K562 (cell line): ENCODE measurements around the gene ITPKB. TPM values are rescaled to one million over a fixed set of nuclear protein-coding genes. Genes with fewer than 3 reads are reported as not detected.

Source experiments
- ATAC-seq: fragments of 200-7000 bp; cut with Tn5 transposase; 3 replicates; pipeline ENCODE4 v1.9.1; 2020; ENCODE audit warnings: moderate library complexity
- BruUV-seq: library from RNA; stranded (reverse); fragments of 400-500 nt; replicated peaks from 2 replicates; lab custom pipeline; 2021; lab: Mats Ljungman, UMichigan
- CTCF ChIA-PET: fragments of 300-600 bp; formaldehyde crosslinking; extraction: SDS; loops from one replicate; lab custom pipeline; 2021; ENCODE audit warnings: low intra/inter-chr PET ratio; lab: Yijun Ruan, JAX
- POLR2A ChIA-PET: fragments of 300-600, 350-650 bp; sonication (Branson Sonifier 250); formaldehyde crosslinking; extraction: SDS; loops from one replicate; lab custom pipeline; 2021; ENCODE audit warnings: antibody characterized with exemption, inconsistent platforms; lab: Yijun Ruan, JAX
- DNase-seq, 4 experiments: peaks; one replicate each; pipeline versions ENCODE4 v3.0.0 to v3.0.0-alpha.2; 2011 to 2018; ENCODE audit warnings: low spot score in 3 of 4, mixed read lengths in 3 of 4; ENCODE audit errors: extremely low read depth in 1 of 4
- FAIRE-seq: peaks from 2 replicates; lab custom pipeline; 2011; peaks lifted over from hg19 to GRCh38; lab: Jason Lieb, UNC
- H2AFZ ChIP-seq: 2 replicates; pipeline ENCODE4 v1.6.0; 2011; ENCODE audit warnings: low read depth, low read length, control low read depth, inconsistent platforms
- H3K27ac ChIP-seq: fragments of 200-600 bp; 3 replicates; pipeline ENCODE4 v1.8.0; 2011; ENCODE audit warnings: low read depth, mild to moderate bottlenecking, control low read depth, inconsistent platforms, low read length, moderate library complexity, mixed read lengths; ENCODE audit errors: extremely low read depth
- H3K27me3 ChIP-seq, 2 experiments: fragments of 300-600 bp in 1 of 2; 2 replicates in 1 of 2; 3 replicates in 1 of 2; pipeline versions ENCODE4 v1.6.0 to v1.8.0; 2011; ENCODE audit warnings: inconsistent platforms in 2 of 2, low read length in 2 of 2, mild to moderate bottlenecking in 1 of 2, mixed read lengths in 1 of 2, moderate library complexity in 1 of 2; ENCODE audit not compliant: control insufficient read depth in 2 of 2, insufficient read depth in 2 of 2
- H3K36me3 ChIP-seq: fragments of 300-600 bp; 3 replicates; pipeline ENCODE4 v1.8.0; 2011; ENCODE audit warnings: mild to moderate bottlenecking, low read length, inconsistent platforms; ENCODE audit not compliant: control insufficient read depth, insufficient read depth
- H3K4me1 ChIP-seq, 2 experiments: fragments of 200-600 bp in 1 of 2; replicated peaks in 1 of 2; 2 replicates in 1 of 2; 3 replicates in 1 of 2; pipeline versions ENCODE4 v1.5.1 to v1.8.0; 2011; ENCODE audit warnings: inconsistent platforms in 2 of 2, low read length in 2 of 2, mild to moderate bottlenecking in 1 of 2, mixed read lengths in 1 of 2, moderate library complexity in 1 of 2; ENCODE audit not compliant: control insufficient read depth in 2 of 2, insufficient read depth in 2 of 2
- H3K4me2 ChIP-seq: 2 replicates; pipeline ENCODE4 v1.6.1; 2011; ENCODE audit warnings: low read length, control low read depth, inconsistent platforms, mixed read lengths; ENCODE audit not compliant: insufficient read depth
- H3K4me3 ChIP-seq: fragments of 200-600 bp; sonication (generic), shearing (Covaris generic); 2 replicates; pipeline ENCODE4 v1.5.1; 2016; ENCODE audit warnings: control low read depth, inconsistent platforms
- H3K79me2 ChIP-seq: fragments of 200-600 bp; 3 replicates; pipeline ENCODE4 v1.8.0; 2011; ENCODE audit warnings: low read length, inconsistent platforms; ENCODE audit not compliant: control insufficient read depth, insufficient read depth
- H3K9ac ChIP-seq, 2 experiments: 2 replicates each; pipeline versions ENCODE4 v1.6.0 to v1.6.1; 2011; ENCODE audit warnings: low read depth in 2 of 2, low read length in 2 of 2, control low read depth in 1 of 2, inconsistent platforms in 1 of 2, mild to moderate bottlenecking in 1 of 2, mixed read lengths in 1 of 2; ENCODE audit not compliant: insufficient read depth in 1 of 2
- H3K9me1 ChIP-seq: one replicate; pipeline ENCODE4 v1.6.0; 2011; ENCODE audit warnings: inconsistent platforms, mild to moderate bottlenecking, low read length, moderate library complexity; ENCODE audit not compliant: control insufficient read depth, insufficient read depth
- H3K9me3 ChIP-seq: replicated peaks from 2 replicates; pipeline ENCODE4 v1.5.1; 2011; ENCODE audit warnings: low read depth, low read length, inconsistent platforms; ENCODE audit not compliant: control insufficient read depth, insufficient read depth
- H4K20me1 ChIP-seq: replicated peaks from 2 replicates; pipeline ENCODE4 v1.6.1; 2011; ENCODE audit warnings: low read length, inconsistent platforms, mixed read lengths; ENCODE audit not compliant: control insufficient read depth, insufficient read depth
- ETV6 ChIP-seq, 3 experiments: fragments of 150-350 bp in 1 of 3; sonication (generic) in 1 of 3; formaldehyde crosslinking in 1 of 3; IDR thresholded peaks; 2 replicates each; pipeline versions ENCODE4 v1.6.1 to v1.8.0; 2014 to 2022; ENCODE audit warnings: borderline replicate concordance in 2 of 3, low read depth in 2 of 3, antibody characterized with exemption in 1 of 3, low read length in 1 of 3, mild to moderate bottlenecking in 1 of 3, missing genetic modification reagents in 1 of 3
- GTF2B ChIP-seq: IDR thresholded peaks from 2 replicates; pipeline ENCODE4 v1.6.1; 2011; ENCODE audit not compliant: insufficient read length; ENCODE audit errors: extremely low read depth
- ILK ChIP-seq: fragments of 450-650 bp; IDR thresholded peaks from 2 replicates; pipeline ENCODE4 v1.6.1; 2016; ENCODE audit warnings: missing genetic modification characterization, low read depth, mild to moderate bottlenecking, missing compliant biosample characterization, moderate library complexity, borderline replicate concordance
- KDM1A ChIP-seq, 2 experiments: fragments of 450-650 bp; IDR thresholded peaks; 2 replicates each; pipeline ENCODE4 v1.6.1; 2016; ENCODE audit warnings: mild to moderate bottlenecking in 2 of 2
- MYNN ChIP-seq, 2 experiments: sonication (generic); formaldehyde crosslinking in 1 of 2; IDR thresholded peaks; 2 replicates each; pipeline versions ENCODE4 v1.5.0 to v1.6.1; 2016 to 2020; ENCODE audit warnings: antibody characterized with exemption in 1 of 2, missing genetic modification reagents in 1 of 2
- NFATC3 ChIP-seq: fragments of 450-650 bp; IDR thresholded peaks from 2 replicates; pipeline ENCODE4 v1.6.1; 2017; ENCODE audit warnings: mild to moderate bottlenecking
- RBM22 ChIP-seq: fragments of 200-400 bp; formaldehyde crosslinking; IDR thresholded peaks from 2 replicates; pipeline ENCODE4 v1.6.1; 2018; ENCODE audit warnings: low read length, low read depth; ENCODE audit not compliant: poor library complexity, severe bottlenecking
- SMC3 ChIP-seq: conservative IDR thresholded peaks from 2 replicates; pipeline ENCODE4 v1.6.1; 2011; ENCODE audit warnings: low read depth, low read length, improper control_type of control experiment; ENCODE audit not compliant: insufficient read depth
- STAT5A ChIP-seq: IDR thresholded peaks from 2 replicates; pipeline ENCODE4 v1.6.1; 2012; ENCODE audit warnings: low read length, inconsistent platforms, borderline replicate concordance
- TEAD4 ChIP-seq, 2 experiments: sonication (generic) in 1 of 2; formaldehyde crosslinking in 1 of 2; IDR thresholded peaks; 2 replicates each; pipeline versions ENCODE4 v1.6.1 to v1.8.0; 2012 to 2022; ENCODE audit warnings: borderline replicate concordance in 1 of 2, inconsistent platforms in 1 of 2, low read length in 1 of 2, mild to moderate bottlenecking in 1 of 2, missing genetic modification reagents in 1 of 2
- VEZF1 ChIP-seq: fragments of 200-800 bp; sonication (Bioruptor generic); IDR thresholded peaks from 2 replicates; pipeline ENCODE4 v1.6.1; 2017; ENCODE audit warnings: missing genetic modification characterization, missing compliant biosample characterization
- YY1 ChIP-seq, 3 experiments: IDR thresholded peaks; 2 replicates each; pipeline ENCODE4 v1.6.1; 2011; ENCODE audit warnings: low read length in 2 of 3, mild to moderate bottlenecking in 2 of 3, moderate library complexity in 2 of 3, borderline replicate concordance in 1 of 3, control low read depth in 1 of 3, low read depth in 1 of 3; ENCODE audit not compliant: insufficient read depth in 3 of 3, insufficient replicate concordance in 2 of 3, control insufficient read depth in 1 of 3, insufficient read length in 1 of 3; ENCODE audit errors: extremely low read depth in 1 of 3
- ZNF197 ChIP-seq: fragments of 200-800 bp; sonication (Bioruptor generic); IDR thresholded peaks from 2 replicates; pipeline ENCODE4 v1.6.1; 2016; ENCODE audit warnings: low read depth, missing genetic modification characterization, missing compliant biosample characterization
- WGBS: fragments of 100-300 bp; shearing (Covaris generic); methylation state at CpG from one replicate; pipeline ENCODE4 v1.1.6; 2016; ENCODE audit warnings: low coverage, mixed read lengths; ENCODE audit not compliant: insufficient coverage; ENCODE audit errors: missing lambda C conversion rate; 5-methylcytosine and 5-hydroxymethylcytosine counted together
- in situ Hi-C: fragments of 300-500 bp; cut with MboI; formaldehyde crosslinking; loops from 4 replicates; pipeline ENCODE4 v1.15.0; 2018; ENCODE audit warnings: inconsistent platforms, mixed read lengths
- intact Hi-C: fragments of 100-400 bp; cut with micrococcal nuclease; formaldehyde crosslinking; loops from 2 replicates; pipeline ENCODE4 v1.14.2; 2022
- polyA plus RNA-seq, 8 experiments: library from polyadenylated mRNA; depleted of rRNA in 4 of 8; stranded (reverse) in 5 of 8; unstranded in 3 of 8; fragments of >200 nt; fragmentation: Nextera tagmentation in 2 of 8; fragmentation: Illumina TruSeq in 1 of 8; extraction: Ambion mirVana in 2 of 8; extraction: Trizol in 1 of 8; gene quantifications; 2 replicates each; pipeline versions ENCODE4 v1.2.1 to v1.2.3, GENCODE V29; 2011 to 2014; ENCODE audit warnings: inconsistent platforms in 1 of 8, missing spikeins in 1 of 8
- total RNA-seq, 7 experiments: library from RNA; depleted of rRNA in 6 of 7; stranded (reverse); fragments of >200 nt in 6 of 7; fragmentation: Illumina TruSeq in 2 of 7; extraction: Trizol in 2 of 7; gene quantifications; 2 replicates each; pipeline versions ENCODE4 v1.2.1 to v1.2.3, GENCODE V29; 2011 to 2021; ENCODE audit warnings: low replicate concordance in 1 of 7
- TF ChIP-seq, protein P1 (sequence below): fragments of 450-650 bp; IDR thresholded peaks from 2 replicates; pipeline ENCODE4 v1.6.1; 2016; ENCODE audit warnings: antibody characterized with exemption

ITPKB gene
- total and polyA plus RNA-seq, 9 of the 15 experiments (the other 6 are each of a cell fraction or from before 2014, with no cell fraction given), result 0.01 to 0.22 TPM; not detected in 7

DNA sequence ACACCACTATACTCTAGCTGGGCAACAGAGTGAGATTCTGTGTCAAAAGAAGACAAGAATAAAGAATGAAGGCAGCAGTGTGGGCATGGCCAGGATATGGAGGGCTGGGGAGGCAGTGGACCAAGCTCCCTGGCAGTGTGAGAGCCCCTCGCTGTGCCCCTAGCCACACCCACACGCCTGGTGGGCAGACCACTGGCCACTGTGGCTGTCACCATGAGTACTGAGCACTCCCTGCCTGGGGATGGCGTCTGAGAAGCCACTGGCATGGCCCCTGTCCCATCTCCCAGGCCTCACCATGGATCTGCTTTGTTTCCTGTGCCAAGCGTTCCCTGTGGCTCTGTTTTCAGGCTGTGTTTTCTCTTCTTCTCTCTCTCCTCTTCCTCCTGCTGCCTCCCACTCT is 138.8 kb downstream of the ITPKB start:
- TF ChIP-seq RBM22 (no peak), GTF2B (no peak), TEAD4 (IDR thresholded peaks at IDR 0.05; ENCODE audit: low read length) (no peak), TEAD4 (CRISPR knock-in tag; IDR thresholded peaks at IDR 0.05; ENCODE audit: borderline replicate concordance) (no peak), ZNF197 (CRISPR knock-in tag) (no peak), MYNN (IDR thresholded peaks at IDR 0.05) (no peak), MYNN (CRISPR knock-in tag; IDR thresholded peaks at IDR 0.05) (no peak), VEZF1 (CRISPR knock-in tag) (no peak), KDM1A (IDR thresholded peaks at IDR 0.05) (no peak), YY1 (IDR thresholded peaks at IDR 0.05; ENCODE audit: borderline replicate concordance in 1 of 3, control insufficient read depth in 1 of 3, extremely low read depth in 1 of 3, insufficient read depth in 3 of 3, insufficient read length in 1 of 3, insufficient replicate concordance in 2 of 3, low read depth in 1 of 3, low read length in 2 of 3) (no peak), ETV6 (IDR thresholded peaks at IDR 0.05; ENCODE audit: borderline replicate concordance in 1 of 2, low read depth in 2 of 2, low read length in 1 of 2) (no peak), ETV6 (CRISPR knock-in tag; IDR thresholded peaks at IDR 0.05; ENCODE audit: borderline replicate concordance) (no peak), STAT5A (no peak), ILK (tag) (no peak), SMC3 (no peak), NFATC3 (no peak)
- TF ChIP-seq, protein P1, sequence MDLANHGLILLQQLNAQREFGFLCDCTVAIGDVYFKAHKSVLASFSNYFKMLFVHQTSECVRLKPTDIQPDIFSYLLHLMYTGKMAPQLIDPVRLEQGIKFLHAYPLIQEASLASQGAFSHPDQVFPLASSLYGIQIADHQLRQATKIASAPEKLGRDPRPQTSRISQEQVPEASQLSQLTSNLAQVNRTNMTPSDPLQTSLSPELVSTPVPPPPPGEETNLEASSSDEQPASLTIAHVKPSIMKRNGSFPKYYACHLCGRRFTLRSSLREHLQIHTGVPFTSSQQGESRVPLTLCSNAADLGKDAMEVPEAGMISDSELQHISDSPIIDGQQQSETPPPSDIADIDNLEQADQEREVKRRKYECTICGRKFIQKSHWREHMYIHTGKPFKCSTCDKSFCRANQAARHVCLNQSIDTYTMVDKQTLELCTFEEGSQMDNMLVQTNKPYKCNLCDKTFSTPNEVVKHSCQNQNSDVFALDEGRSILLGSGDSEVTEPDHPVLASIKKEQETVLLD, result no peak
- CTCF ChIA-PET, result no interaction called here
- no peaks in the 10 kb centered on the region for H3K36me3 ChIP-seq
- H3K27me3 ChIP-seq, result peaks cover 52 to 88% of the 10 kb centered on the region in 2 experiments
- DNase-seq (no peak), ATAC-seq (no peak), FAIRE-seq (no peak)
- H3K9me1 ChIP-seq, result no peaks in the 10 kb centered on the region
- H3K4me1 ChIP-seq, result peaks cover 0 to 8% of the 10 kb centered on the region in 2 experiments; a peak in 1 of 5 replicates
- H2AFZ ChIP-seq, result no peak overlapping the region
- no peak overlapping the region for H3K27ac ChIP-seq
- POLR2A ChIA-PET, result interaction anchor here (0.5 kb wide), 1 partner anchor 48 kb away, joined by 3 read pairs; no protein-coding TSS in a partner anchor
- BruUV-seq, result no TSS peak
- no peaks in the 10 kb centered on the region for H3K9me3 ChIP-seq
- H4K20me1 ChIP-seq, result no peaks in the 10 kb centered on the region
- WGBS, result 3% methylated on average over 4 of the region's 4 CpGs
- intact Hi-C loops, result loop anchor here (10.0 kb wide), 1 partner anchor 475 kb away; no protein-coding TSS in a partner anchor
- no peaks in the 10 kb centered on the region for H3K79me2 ChIP-seq
- in situ Hi-C loops, result no loop called here
- no peak overlapping the region for H3K4me2 ChIP-seq
- H3K4me3 ChIP-seq, result no peak overlapping the region
- H3K9ac ChIP-seq, result no peak overlapping the region
